ENCODE measurements around the gene SLC51B.
A peak's percentile ranks its signal among the peaks of the same experiment; 100 is the strongest.
"Not testable (repeated sequence)": the region's sequence is repeated elsewhere in the genome, so short reads cannot be mapped to it uniquely, and the experiment has no call there.

Gene SLC51B

GRCh38 chr15:65042776-65043327 lies 2.3 kb upstream of the SLC51B start:
- DNase-seq (ENCODE audit: low spot score), result no peak

GRCh38 chr15:65044218-65044617 lies 969 bp upstream of the SLC51B start:
- not testable (repeated sequence) for DNase-seq (ENCODE audit: low spot score)

GRCh38 chr15:65048241-65048640 lies 3.1 kb downstream of the SLC51B start:
- DNase-seq (ENCODE audit: low spot score), result no peak

DNA sequence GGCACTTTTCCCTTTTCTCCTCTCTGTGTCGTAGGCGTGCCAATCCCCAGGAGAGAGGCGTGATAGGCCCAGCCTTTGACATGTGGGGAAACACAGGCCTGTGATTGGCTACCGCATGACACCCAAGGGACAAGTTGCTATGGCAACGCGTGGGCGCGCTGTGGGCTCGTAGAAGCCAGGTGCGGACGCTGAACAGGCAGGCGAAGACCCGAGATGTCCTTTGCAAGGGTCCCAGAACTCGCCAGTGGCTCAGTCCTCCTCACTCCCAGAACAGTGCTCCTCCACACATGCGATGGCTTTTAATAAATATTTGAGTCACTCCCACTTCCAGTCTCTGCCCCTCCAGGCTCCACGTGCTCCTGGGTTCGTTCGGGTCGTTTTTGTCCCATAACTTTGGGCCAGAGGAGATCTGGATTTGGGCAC lies 4.2 kb downstream of the SLC51B start:
- DNase-seq (ENCODE audit: low spot score), result peak; percentile 82

GRCh38 chr15:65050270-65050669 lies 5.1 kb downstream of the SLC51B start:
- no peak for DNase-seq (ENCODE audit: low spot score)

GRCh38 chr15:65051266-65051665 lies 6.1 kb downstream of the SLC51B start:
- no peak for DNase-seq (ENCODE audit: low spot score)

GRCh38 chr15:65052956-65053355 lies 7.8 kb downstream of the SLC51B start:
- no peak for DNase-seq (ENCODE audit: low spot score)

DNA sequence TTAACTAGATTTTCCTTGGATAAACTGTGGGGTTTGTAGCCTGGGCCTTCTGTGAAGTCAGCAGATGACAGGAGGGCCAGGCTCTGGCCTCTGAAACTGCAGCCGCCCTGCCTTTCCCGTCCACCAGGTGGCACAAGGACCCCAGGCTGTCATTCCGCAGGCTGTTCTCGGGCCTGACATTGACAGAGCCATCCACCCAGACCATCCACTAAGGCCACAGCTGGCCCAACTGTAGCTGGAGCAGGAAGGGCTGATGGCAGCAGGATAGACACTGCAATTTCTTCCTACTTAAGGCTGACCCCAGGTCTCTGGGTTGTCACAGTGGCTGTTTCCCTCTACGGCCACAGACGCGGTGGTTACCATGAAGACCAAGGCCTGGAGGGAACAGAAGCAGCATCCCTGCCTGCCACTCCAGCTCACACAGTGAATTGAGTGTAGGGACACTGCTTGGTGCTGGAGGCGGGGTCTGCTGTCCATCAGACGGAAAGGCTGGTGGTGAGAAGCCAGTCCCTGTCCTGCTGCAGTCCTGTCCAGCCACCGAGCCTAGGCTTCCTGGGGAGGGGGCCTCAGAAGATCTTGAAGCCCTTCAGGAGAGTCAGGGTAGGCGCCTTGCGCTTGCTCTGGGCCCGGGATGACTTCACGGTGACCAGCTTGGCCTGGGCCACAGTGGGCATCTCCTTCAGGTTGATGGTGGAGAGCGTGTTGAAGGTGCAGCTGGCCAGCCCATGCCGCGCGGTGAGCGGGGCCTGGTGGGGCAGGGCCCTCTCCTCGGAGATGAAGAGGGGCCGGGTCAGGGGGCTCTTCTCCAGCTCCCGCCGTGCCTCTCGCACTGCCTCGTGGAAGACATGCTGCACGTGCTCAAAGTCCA lies 9.4 kb downstream of the SLC51B start:
- DNase-seq (ENCODE audit: low spot score), result peak; percentile 87

DNA sequence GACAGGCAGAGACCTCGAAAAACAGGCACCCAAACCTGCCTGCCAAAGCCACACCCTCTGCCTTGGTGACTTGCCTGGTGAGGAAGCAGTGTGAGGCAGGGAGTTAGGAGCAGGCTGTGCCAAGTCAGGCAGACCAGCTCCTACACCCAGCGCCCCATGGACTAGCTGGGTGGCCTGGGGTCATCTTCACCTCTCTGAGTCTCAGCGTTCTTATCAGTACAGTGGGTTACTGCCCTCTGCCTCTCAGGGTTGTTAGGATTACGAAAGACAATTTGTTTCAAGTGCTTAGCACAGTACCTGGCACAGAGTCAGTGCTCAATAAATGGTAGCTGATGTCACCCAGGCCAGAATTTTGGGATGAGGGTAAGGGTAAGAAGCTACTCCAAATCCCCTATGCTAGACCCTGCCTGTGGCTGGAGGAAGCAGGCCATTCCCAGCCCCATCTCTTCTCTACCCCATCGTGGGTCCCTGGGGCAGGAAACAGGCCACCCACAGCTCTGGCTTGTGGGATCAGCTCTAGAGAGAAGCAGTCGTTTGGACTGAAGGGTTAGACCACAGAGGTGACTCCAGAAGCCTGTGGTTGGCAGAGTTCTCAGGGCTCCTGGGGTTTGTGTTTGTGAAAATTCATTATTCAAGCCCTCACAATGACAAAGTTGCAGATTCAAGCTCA lies 10.1 kb downstream of the SLC51B start:
- DNase-seq (ENCODE audit: low spot score), result no peak

- no peak for DNase-seq (ENCODE audit: low spot score)
These were observed 10.9 kb downstream of the SLC51B start for GRCh38 chr15:65056106-65056505.

GRCh38 chr15:65056868-65057548 lies 11.8 kb downstream of the SLC51B start:
- DNase-seq (ENCODE audit: low spot score), result no peak

GRCh38 chr15:65057549-65057940 lies 12.4 kb downstream of the SLC51B start:
- DNase-seq (ENCODE audit: low spot score), result no peak

DNA sequence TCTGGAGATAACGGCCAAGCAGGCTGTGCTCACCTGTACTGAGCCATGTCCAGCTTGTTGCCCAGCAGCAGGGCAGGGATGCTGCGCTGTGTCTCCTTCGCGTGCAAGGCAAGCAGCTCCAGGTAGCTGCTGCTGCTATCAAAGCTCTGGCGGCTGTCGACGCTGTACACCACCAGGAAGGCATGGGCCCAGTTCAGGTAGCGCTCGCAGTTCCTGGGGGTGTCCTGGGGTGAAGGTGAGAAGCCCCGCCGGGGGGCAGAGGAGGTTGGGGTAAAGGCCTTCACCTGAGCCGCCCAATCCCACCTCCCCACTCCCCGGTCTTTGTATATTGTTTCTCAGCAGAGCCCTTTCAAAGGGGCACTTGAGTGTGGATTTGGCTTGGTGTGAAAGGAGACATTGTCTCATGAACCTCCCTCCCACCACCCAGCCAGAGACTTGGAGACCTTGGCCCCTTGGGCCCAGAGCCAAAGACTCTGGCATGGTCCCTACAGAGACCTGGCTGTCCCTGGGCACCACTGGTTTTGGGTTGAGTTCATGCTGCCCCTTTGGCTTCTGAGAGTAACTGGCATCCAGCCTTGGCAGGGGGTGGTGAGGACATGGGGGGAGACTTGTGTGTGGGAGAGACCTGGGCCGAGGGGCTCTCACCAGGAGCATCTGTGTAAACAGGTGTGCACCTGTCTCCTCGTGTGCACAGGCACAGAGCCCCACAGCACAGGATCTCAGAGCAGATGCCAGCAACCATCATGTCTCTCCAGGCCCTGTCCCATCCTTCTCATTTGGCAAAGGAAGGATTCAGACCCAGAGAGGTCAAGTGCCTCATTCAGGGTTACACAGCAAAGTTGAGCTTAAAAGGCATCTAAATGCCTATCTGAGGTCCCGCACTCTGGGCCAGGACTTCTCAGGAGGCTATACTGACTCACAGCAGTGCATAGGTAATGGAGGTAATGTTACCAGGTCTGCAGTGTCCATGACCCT lies 13.5 kb downstream of the SLC51B start:
- no peak for DNase-seq (ENCODE audit: low spot score)

GRCh38 chr15:65059369-65059750 lies 14.2 kb downstream of the SLC51B start:
- no peak for DNase-seq (ENCODE audit: low spot score)

DNA sequence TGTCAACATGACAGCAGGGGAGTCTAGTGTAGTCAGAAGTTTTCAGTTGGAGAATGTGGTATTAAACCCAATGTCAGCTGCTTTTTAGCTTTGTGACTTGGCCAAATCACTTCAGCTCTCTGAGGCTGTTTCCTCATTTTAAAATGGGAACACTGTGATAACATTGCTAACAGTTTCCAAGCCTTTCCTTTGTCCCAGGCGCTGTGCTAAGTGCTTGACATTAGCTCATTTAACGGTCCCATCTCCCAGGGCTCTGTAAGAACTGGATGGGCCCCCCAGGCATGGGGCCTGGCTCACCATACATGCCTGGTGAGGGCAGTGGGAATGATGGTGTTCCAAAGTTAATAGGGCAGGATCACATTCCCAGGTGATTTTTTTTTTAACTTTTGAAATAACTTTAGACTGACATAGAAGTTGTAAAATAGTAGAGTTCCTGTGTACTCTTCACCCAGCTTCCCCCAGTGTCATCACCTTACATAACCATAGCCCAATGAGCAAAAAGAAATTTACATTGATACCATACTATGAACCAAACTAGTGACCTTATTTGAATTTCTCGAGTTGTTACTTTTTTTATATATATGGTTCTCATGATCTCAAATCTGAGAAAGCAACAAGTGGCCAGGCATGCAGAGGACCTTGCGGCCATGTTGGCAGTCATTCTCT lies 14.9 kb downstream of the SLC51B start:
- DNase-seq (ENCODE audit: low spot score), result no peak

- DNase-seq (ENCODE audit: low spot score), result no peak
These were observed 15.6 kb downstream of the SLC51B start for GRCh38 chr15:65060641-65061397.

DNA sequence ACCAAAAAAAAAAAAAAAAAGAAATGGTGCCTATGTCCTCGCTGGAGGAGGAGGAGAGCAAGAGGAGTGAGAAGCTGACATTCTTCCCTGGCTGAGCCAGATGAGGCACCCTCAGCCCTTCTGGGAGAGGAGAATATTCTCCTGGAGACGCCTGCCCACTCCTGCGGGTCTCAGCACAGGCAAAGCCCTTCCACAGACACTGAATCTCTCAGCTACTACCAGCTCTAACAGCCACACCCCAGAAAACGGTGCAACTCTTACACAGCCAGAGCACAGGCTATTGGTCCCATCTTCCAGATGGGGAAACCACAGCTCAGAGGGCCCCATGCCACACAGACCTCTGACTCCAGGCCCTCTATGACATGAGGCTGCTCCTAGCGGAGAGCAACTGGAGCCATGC lies 16.9 kb downstream of the SLC51B start:
- no peak for DNase-seq (ENCODE audit: low spot score)

- DNase-seq (ENCODE audit: low spot score), result no peak
These were observed 17.5 kb downstream of the SLC51B start for GRCh38 chr15:65062726-65063125.

- DNase-seq (ENCODE audit: low spot score), result no peak
These were observed 20.9 kb downstream of the SLC51B start for GRCh38 chr15:65066001-65066634.
